Spinal cord (tissue), 10 donors: ENCODE data around the gene TMEM229A. TPM values are rescaled to one million over a fixed set of nuclear protein-coding genes. Genes with fewer than 3 reads are reported as not detected.
"Not testable (repeated sequence)": the region's sequence is repeated elsewhere in the genome, so short reads cannot be mapped to it uniquely, and the experiment has no call there.

ENCODE experiments used
- DNase-seq, 6 donors: peaks; one replicate each; pipeline versions ENCODE4 v3.0.0 to v3.0.0-alpha.2; 2013 to 2015; ENCODE audit warnings: low spot score in 6 of 6, low read depth in 4 of 6
- H3K27ac ChIP-seq: one replicate; pipeline ENCODE4 v1.5.1; 2013; ENCODE audit warnings: low read depth, low read length, control low read depth
- H3K27me3 ChIP-seq: one replicate; pipeline ENCODE4 v1.6.1; 2013; ENCODE audit warnings: low read length; ENCODE audit not compliant: control insufficient read depth, insufficient read depth
- H3K36me3 ChIP-seq: one replicate; pipeline ENCODE4 v1.6.1; 2013; ENCODE audit warnings: low read length; ENCODE audit not compliant: control insufficient read depth, insufficient read depth
- H3K4me1 ChIP-seq: one replicate; pipeline ENCODE4 v1.6.1; 2013; ENCODE audit warnings: low read length; ENCODE audit not compliant: control insufficient read depth, insufficient read depth
- H3K4me3 ChIP-seq: one replicate; pipeline ENCODE4 v1.5.1; 2013; ENCODE audit warnings: low read depth, low read length, control low read depth
- H3K9me3 ChIP-seq: one replicate; pipeline ENCODE4 v1.6.1; 2013; ENCODE audit warnings: low read length; ENCODE audit not compliant: control insufficient read depth, insufficient read depth
- WGBS: methylation state at CpG from one replicate; pipeline ENCODE4 v1.1.5; 2013; ENCODE audit warnings: missing lambda C conversion rate; ENCODE audit not compliant: insufficient coverage; 5-methylcytosine and 5-hydroxymethylcytosine counted together
- polyA plus RNA-seq, 2 donors: library from polyadenylated mRNA; unstranded; fragments of 120-200 nt; gene quantifications; one replicate each; pipeline ENCODE4 v1.2.1, GENCODE V29; 2013; ENCODE audit not compliant: insufficient read length in 2 of 2
- total RNA-seq, 2 donors: library from RNA; depleted of rRNA in 1 of 2; stranded (reverse); fragments of 120-200 nt in 1 of 2; fragments of >200 nt in 1 of 2; gene quantifications; one replicate each; pipeline versions ENCODE4 v1.2.3 to v1.2.4, GENCODE V29; 2013 to 2014
- donor health status: healthy.

Gene TMEM229A
- total and polyA plus RNA-seq, 4 donors: 0.55 to 5.5 (median 2.9) TPM

GRCh38 chr7:124034754-124035100 lies 1.9 kb upstream of the TMEM229A start:
- Histone ChIP-seq H3K9me3 (no peaks in the 10 kb centered on the region), H3K4me3 (no peak overlapping the region), H3K36me3 (no peaks in the 10 kb centered on the region), H3K27me3 (peaks cover 8% of the 10 kb centered on the region), H3K27ac (no peak overlapping the region), H3K4me1 (peaks cover 12% of the 10 kb centered on the region)
- WGBS: no CpG with 5 or more reads among the region's 1 CpG
- no peak for DNase-seq

GRCh38 chr7:124033807-124034753 lies 1.2 kb upstream of the TMEM229A start:
- H3K4me1 ChIP-seq: peaks cover 12% of the 10 kb centered on the region
- peak overlapping the region; percentile 34 for H3K4me3 ChIP-seq
- 34% methylated on average over 7 of the region's 16 CpGs for WGBS
- no peak overlapping the region for H3K27ac ChIP-seq
- peaks cover 8% of the 10 kb centered on the region for H3K27me3 ChIP-seq
- H3K36me3 ChIP-seq: no peaks in the 10 kb centered on the region
- DNase-seq: no peak
- no peaks in the 10 kb centered on the region for H3K9me3 ChIP-seq

- Histone ChIP-seq H3K4me1 (peaks cover 12% of the 10 kb centered on the region), H3K27me3 (peaks cover 8% of the 10 kb centered on the region), H3K27ac (no peak overlapping the region), H3K4me3 (peak overlapping the region; percentile 34), H3K36me3 (no peaks in the 10 kb centered on the region), H3K9me3 (no peaks in the 10 kb centered on the region)
- peak in 3 of 6 donors; percentile 38 to 78 (median 63) for DNase-seq
- WGBS: under 1% methylated on average over 69 of the region's 70 CpGs
Measured at GRCh38 chr7:124033095-124033806, 384 bp upstream of the TMEM229A start.

GRCh38 chr7:124031919-124032318 lies 948 bp downstream of the TMEM229A start:
- Histone ChIP-seq H3K9me3 (no peaks in the 10 kb centered on the region), H3K4me1 (peaks cover 12% of the 10 kb centered on the region), H3K27me3 (peaks cover 8% of the 10 kb centered on the region), H3K36me3 (no peaks in the 10 kb centered on the region), H3K27ac (no peak overlapping the region), H3K4me3 (peak overlapping the region; percentile 63)
- 1% methylated on average over 22 of the region's 22 CpGs for whole genome bisulfite sequencing
- DNase-seq: peak in 2 of 6 donors; percentile 40 to 70

GRCh38 chr7:124031406-124031805 lies 1.5 kb downstream of the TMEM229A start:
- peaks cover 8% of the 10 kb centered on the region for H3K27me3 ChIP-seq
- no peak overlapping the region for H3K27ac ChIP-seq
- peak overlapping the region; percentile 63 for H3K4me3 ChIP-seq
- H3K4me1 ChIP-seq: peaks cover 12% of the 10 kb centered on the region
- no CpG with 5 or more reads among the region's 8 CpGs for whole genome bisulfite sequencing
- no peaks in the 10 kb centered on the region for H3K9me3 ChIP-seq
- no peaks in the 10 kb centered on the region for H3K36me3 ChIP-seq
- no peak for DNase-seq

GRCh38 chr7:124030964-124031363 lies 1.9 kb downstream of the TMEM229A start:
- peaks cover 12% of the 10 kb centered on the region for H3K4me1 ChIP-seq
- H3K27ac ChIP-seq: no peak overlapping the region
- peaks cover 8% of the 10 kb centered on the region for H3K27me3 ChIP-seq
- H3K36me3 ChIP-seq: no peaks in the 10 kb centered on the region
- H3K4me3 ChIP-seq: no peak overlapping the region
- peak in 1 of 6 donors; percentile 2 for DNase-seq
- 50% methylated on average over 1 of the region's 4 CpGs for WGBS
- no peaks in the 10 kb centered on the region for H3K9me3 ChIP-seq

- WGBS: 100% methylated on average over 1 of the region's 4 CpGs
- DNase-seq: peak in 1 of 6 donors; percentile 10
- H3K27me3 ChIP-seq: peaks cover 8% of the 10 kb centered on the region
- no peaks in the 10 kb centered on the region for H3K9me3 ChIP-seq
- no peak overlapping the region for H3K27ac ChIP-seq
- peaks cover 12% of the 10 kb centered on the region for H3K4me1 ChIP-seq
- no peak overlapping the region for H3K4me3 ChIP-seq
- H3K36me3 ChIP-seq: no peaks in the 10 kb centered on the region
Measured at GRCh38 chr7:124029396-124030188, 3.3 kb downstream of the TMEM229A start.

GRCh38 chr7:124027236-124027635 lies 5.6 kb downstream of the TMEM229A start:
- H3K4me3 ChIP-seq: no peak overlapping the region
- no peak overlapping the region for H3K27ac ChIP-seq
- no peaks in the 10 kb centered on the region for H3K36me3 ChIP-seq
- H3K27me3 ChIP-seq: peaks cover 8% of the 10 kb centered on the region
- no CpG with 5 or more reads among the region's 1 CpG for WGBS
- DNase-seq: no peak
- H3K9me3 ChIP-seq: no peaks in the 10 kb centered on the region
- H3K4me1 ChIP-seq: peaks cover 4% of the 10 kb centered on the region

- WGBS: no CpG with 5 or more reads among the region's 3 CpGs
Measured at GRCh38 chr7:124024329-124024728, 8.5 kb downstream of the TMEM229A start.

More at GRCh38 chr7:124024329-124024728, 8.5 kb downstream of the TMEM229A start:
- not testable (repeated sequence) for H3K27me3 ChIP-seq, H3K27ac ChIP-seq, DNase-seq, H3K4me1 ChIP-seq, H3K9me3 ChIP-seq, H3K36me3 ChIP-seq, H3K4me3 ChIP-seq
